NK-92 treated with Interleukin-12 subunit alpha and Interleukin-12 subunit beta, amount 100 ng/mL, for 24 hours (cell line): ENCODE measurements around the gene PDK3.

Experiments
- DNase-seq: peaks from one replicate; lab custom pipeline; 2025; lab: John Stamatoyannopoulos, UW

PDK3 gene

GRCh38 chrX:24553011-24553410 is 87.9 kb downstream of the PDK3 start:
- no peak for DNase-seq

- no peak for DNase-seq
Measured at GRCh38 chrX:24561121-24561520, 96.0 kb downstream of the PDK3 start.

- DNase-seq, result no peak
Measured at GRCh38 chrX:24563291-24564010, 98.4 kb downstream of the PDK3 start.

- no peak for DNase-seq
Measured at GRCh38 chrX:24566240-24566639, 101.2 kb downstream of the PDK3 start.

GRCh38 chrX:24567169-24567568 is 102.1 kb downstream of the PDK3 start:
- DNase-seq, result no peak

GRCh38 chrX:24574743-24575142 is 109.7 kb downstream of the PDK3 start:
- DNase-seq, result no peak

GRCh38 chrX:24575496-24575895 is 110.4 kb downstream of the PDK3 start:
- no peak for DNase-seq

- no peak for DNase-seq
Measured at GRCh38 chrX:24577091-24577490, 112.0 kb downstream of the PDK3 start.
